Measurements from ENCODE around the gene ENHO.
"Not testable (repeated sequence)": the region's sequence is repeated elsewhere in the genome, so short reads cannot be mapped to it uniquely, and the experiment has no call there.

ENHO gene

GRCh38 chr9:34506623-34507022 lies 16.2 kb downstream of the ENHO start:
- no peak for DNase-seq (ENCODE audit: low spot score)

- no peak for DNase-seq (ENCODE audit: low spot score)
Observed at GRCh38 chr9:34505370-34506120, 17.2 kb downstream of the ENHO start.

GRCh38 chr9:34503406-34503805 lies 19.4 kb downstream of the ENHO start:
- DNase-seq (ENCODE audit: low spot score), result no peak

GRCh38 chr9:34502891-34503290 lies 19.9 kb downstream of the ENHO start:
- DNase-seq (ENCODE audit: low spot score), result no peak

GRCh38 chr9:34502471-34502870 lies 20.3 kb downstream of the ENHO start:
- DNase-seq (ENCODE audit: low spot score), result no peak

GRCh38 chr9:34501889-34502425 lies 20.8 kb downstream of the ENHO start:
- no peak for DNase-seq (ENCODE audit: low spot score)

GRCh38 chr9:34501372-34501771 lies 21.4 kb downstream of the ENHO start:
- DNase-seq (ENCODE audit: low spot score), result no peak

GRCh38 chr9:34500623-34501267 lies 22.0 kb downstream of the ENHO start:
- peak; percentile 78 for DNase-seq (ENCODE audit: low spot score)

GRCh38 chr9:34499076-34499475 lies 23.7 kb downstream of the ENHO start:
- DNase-seq (ENCODE audit: low spot score), result no peak

GRCh38 chr9:34498553-34498952 lies 24.2 kb downstream of the ENHO start:
- DNase-seq (ENCODE audit: low spot score), result no peak

- no peak for DNase-seq (ENCODE audit: low spot score)
Observed at GRCh38 chr9:34496149-34496712, 26.6 kb downstream of the ENHO start.

- peak; percentile 38 for DNase-seq (ENCODE audit: low spot score)
Observed at GRCh38 chr9:34493972-34494535, 28.7 kb downstream of the ENHO start.

GRCh38 chr9:34492051-34492450 lies 30.7 kb downstream of the ENHO start:
- peak; percentile 34 for DNase-seq (ENCODE audit: low spot score)

- no peak for DNase-seq (ENCODE audit: low spot score)
Observed at GRCh38 chr9:34491596-34491995, 31.2 kb downstream of the ENHO start.

GRCh38 chr9:34490760-34491159 lies 32.0 kb downstream of the ENHO start:
- no peak for DNase-seq (ENCODE audit: low spot score)

- DNase-seq (ENCODE audit: low spot score), result no peak
Observed at GRCh38 chr9:34490360-34490759, 32.4 kb downstream of the ENHO start.

GRCh38 chr9:34486572-34486971 lies 36.2 kb downstream of the ENHO start:
- DNase-seq (ENCODE audit: low spot score), result no peak

GRCh38 chr9:34485822-34486221 lies 37.0 kb downstream of the ENHO start:
- DNase-seq (ENCODE audit: low spot score), result no peak

- DNase-seq (ENCODE audit: low spot score), result no peak
Observed at GRCh38 chr9:34484678-34485077, 38.1 kb downstream of the ENHO start.

- not testable (repeated sequence) for DNase-seq (ENCODE audit: low spot score)
Observed at GRCh38 chr9:34482746-34483145, 40.0 kb downstream of the ENHO start.

GRCh38 chr9:34481620-34482019 lies 41.2 kb downstream of the ENHO start:
- not testable (repeated sequence) for DNase-seq (ENCODE audit: low spot score)

GRCh38 chr9:34479431-34479866 lies 43.3 kb downstream of the ENHO start:
- no peak for DNase-seq (ENCODE audit: low spot score)

- DNase-seq (ENCODE audit: low spot score), result no peak
Observed at GRCh38 chr9:34477541-34477940, 45.2 kb downstream of the ENHO start.

All from NAMALWA (cell line).